ENCODE measurements around the gene PASK. TPM values are rescaled to one million over a fixed set of nuclear protein-coding genes. Genes with fewer than 3 reads are reported as not detected.
"Not testable (repeated sequence)": the region's sequence is repeated elsewhere in the genome, so short reads cannot be mapped to it uniquely, and the experiment has no call there.

PASK gene
- total RNA-seq, 1 experiment from 2014 or later = 80.9 TPM

- TF ChIP-seq MAX (CRISPR knock-in tag; IDR thresholded peaks at IDR 0.05) = peak; percentile 80
Measured at GRCh38 chr2:241148891-241149674, at the start of gene PASK (continued).

- Mint-ChIP-seq H3K4me1 (0 out of 2 replicates have a peak, but pooled peaks cover 3% of the 10 kb centered on the region), H3K27me3 (ENCODE audit: low read depth) (no peaks in the 10 kb centered on the region), H3K36me3 (no peaks in the 10 kb centered on the region), H3K4me3 (no peak overlapping the region), H3K9me3 (no peaks in the 10 kb centered on the region), H3K27ac (no peak overlapping the region)
- ChIA-PET CTCF (interaction anchor here (1.5 kb wide), 1 partner anchor 9 kb away, joined by 3 read pairs; no protein-coding TSS in a partner anchor), POLR2A (no interaction called here)
- no peak for TF ChIP-seq ESRRA (CRISPR knock-in tag; IDR thresholded peaks at IDR 0.05; ENCODE audit: borderline replicate concordance)
- no peak for TF ChIP-seq MYBL2 (CRISPR knock-in tag; IDR thresholded peaks at IDR 0.05)
- TF ChIP-seq STAT6 (CRISPR knock-in tag; conservative IDR thresholded peaks at IDR 0.05; ENCODE audit: low read depth) = no peak
- TF ChIP-seq ZBTB21 (CRISPR knock-in tag; IDR thresholded peaks at IDR 0.05; ENCODE audit: borderline replicate concordance) = no peak
- no peak for TF ChIP-seq ERG (CRISPR knock-in tag; IDR thresholded peaks at IDR 0.05)
- TF ChIP-seq PRDM15 (CRISPR knock-in tag; IDR thresholded peaks at IDR 0.05) = no peak
- no peak for TF ChIP-seq JUN (CRISPR knock-in tag; IDR thresholded peaks at IDR 0.05)
- DNase-seq (ENCODE audit: low spot score) (no peak), ATAC-seq (no peak)
Measured at GRCh38 chr2:241198381-241199279, 49.4 kb upstream of the PASK start.

GRCh38 chr2:241197947-241198346 is 48.7 kb upstream of the PASK start:
- DNase-seq (ENCODE audit: low spot score) (no peak), ATAC-seq (no peak)
- no peaks in the 10 kb centered on the region for H3K9me3 Mint-ChIP-seq
- H3K27me3 Mint-ChIP-seq (ENCODE audit: low read depth) = no peaks in the 10 kb centered on the region
- H3K4me3 Mint-ChIP-seq = no peak overlapping the region
- 0 out of 2 replicates have a peak, but pooled peaks cover 3% of the 10 kb centered on the region for H3K4me1 Mint-ChIP-seq
- CTCF ChIA-PET = no interaction called here
- H3K36me3 Mint-ChIP-seq = no peaks in the 10 kb centered on the region
- H3K27ac Mint-ChIP-seq = no peak overlapping the region
- POLR2A ChIA-PET = no interaction called here
- no peak for TF ChIP-seq NR3C1 (CRISPR knock-in tag; conservative IDR thresholded peaks at IDR 0.05; ENCODE audit: low read depth)

GRCh38 chr2:241197246-241197645 is 48.0 kb upstream of the PASK start:
- POLR2A ChIA-PET; H3K4me3 Mint-ChIP-seq; H3K36me3 Mint-ChIP-seq; DNase-seq (ENCODE audit: low spot score); H3K27ac Mint-ChIP-seq; H3K4me1 Mint-ChIP-seq; H3K27me3 Mint-ChIP-seq (ENCODE audit: low read depth); H3K9me3 Mint-ChIP-seq; ATAC-seq; CTCF ChIA-PET: not testable (repeated sequence)
